GM23338 (cell line): ENCODE measurements around the gene MR1. TPM values are rescaled to one million over a fixed set of nuclear protein-coding genes. Genes with fewer than 3 reads are reported as not detected.

ENCODE experiments used
- ATAC-seq: fragments of 200-7000 bp; cut with Tn5 transposase; 3 replicates; pipeline ENCODE4 v1.9.1; 2020
- DNase-seq: peaks from one replicate; pipeline ENCODE4 v3.0.0-alpha.2; 2015; ENCODE audit warnings: low spot score
- H2AFZ ChIP-seq: fragments of 200-600 bp; sonication (generic); 2 replicates; pipeline ENCODE4 v1.8.0; 2016; ENCODE audit warnings: antibody characterized with exemption, mild to moderate bottlenecking, moderate library complexity
- H3F3A ChIP-seq: fragments of 200-600 bp; sonication (generic); replicated peaks from 2 replicates; pipeline ENCODE4 v1.8.0; 2017; ENCODE audit warnings: antibody characterized with exemption, mixed run types, low read depth
- H3K27ac ChIP-seq: fragments of 200-600 bp; sonication (generic); 2 replicates; pipeline ENCODE4 v1.6.1; 2016; ENCODE audit warnings: low read depth
- H3K27me3 ChIP-seq: fragments of 200-600 bp; sonication (generic); 2 replicates; pipeline ENCODE4 v1.8.0; 2016; ENCODE audit warnings: mild to moderate bottlenecking, mixed run types, moderate library complexity; ENCODE audit not compliant: insufficient read depth
- H3K36me3 ChIP-seq: fragments of 200-600 bp; sonication (generic); 2 replicates; pipeline ENCODE4 v1.8.0; 2016; ENCODE audit warnings: mild to moderate bottlenecking; ENCODE audit not compliant: insufficient read depth
- H3K4me1 ChIP-seq: fragments of 200-600 bp; sonication (generic); 2 replicates; pipeline ENCODE4 v1.8.0; 2016; ENCODE audit warnings: mild to moderate bottlenecking, moderate library complexity; ENCODE audit not compliant: insufficient read depth
- H3K4me2 ChIP-seq: fragments of 200-600 bp; sonication (generic); 2 replicates; pipeline ENCODE4 v1.7.1; 2017; ENCODE audit warnings: mixed run types
- H3K4me3 ChIP-seq: fragments of 200-600 bp; sonication (generic); 2 replicates; pipeline ENCODE4 v1.6.1; 2016; ENCODE audit warnings: mixed run types
- H3K79me2 ChIP-seq: fragments of 200-600 bp; sonication (generic); replicated peaks from 2 replicates; pipeline ENCODE4 v1.8.0; 2017; ENCODE audit warnings: mild to moderate bottlenecking; ENCODE audit not compliant: insufficient read depth
- H3K9me2 ChIP-seq: fragments of 200-600 bp; sonication (generic); 2 replicates; pipeline ENCODE4 v1.8.0; 2017; ENCODE audit not compliant: insufficient read depth
- H4K20me1 ChIP-seq: fragments of 200-600 bp; sonication (generic); replicated peaks from 2 replicates; pipeline ENCODE4 v1.8.0; 2017; ENCODE audit warnings: mild to moderate bottlenecking; ENCODE audit not compliant: insufficient read depth
- H3K27ac Mint-ChIP-seq: 2 replicates; pipeline ENCODE4 v1.8.0; 2020; ENCODE audit warnings: inconsistent platforms, mild to moderate bottlenecking, moderate library complexity, mixed read lengths
- H3K27me3 Mint-ChIP-seq: 3 replicates; pipeline ENCODE4 v1.8.0; 2022; ENCODE audit warnings: low read depth, mild to moderate bottlenecking, moderate library complexity, mixed read lengths, inconsistent platforms; ENCODE audit not compliant: insufficient read depth, poor library complexity
- H3K36me3 Mint-ChIP-seq: 3 replicates; pipeline ENCODE4 v1.8.0; 2021; ENCODE audit warnings: low read depth, mild to moderate bottlenecking, inconsistent platforms, moderate library complexity, mixed read lengths
- H3K4me1 Mint-ChIP-seq: 3 replicates; pipeline ENCODE4 v1.8.0; 2020; ENCODE audit warnings: mild to moderate bottlenecking, inconsistent platforms, mixed read lengths
- H3K4me3 Mint-ChIP-seq: 3 replicates; pipeline ENCODE4 v1.8.0; 2021; ENCODE audit warnings: moderate library complexity, mild to moderate bottlenecking, inconsistent platforms, mixed read lengths
- H3K9me3 Mint-ChIP-seq: 3 replicates; pipeline ENCODE4 v1.8.0; 2020; ENCODE audit warnings: moderate library complexity, mild to moderate bottlenecking, inconsistent platforms, mixed read lengths
- CREB1 ChIP-seq: fragments of 250-450 bp; sonication (Bioruptor Pico); IDR thresholded peaks from 2 replicates; pipeline ENCODE4 v1.5.0; 2020; ENCODE audit warnings: low read depth, mild to moderate bottlenecking, moderate library complexity
- EZH2 ChIP-seq: fragments of 200-600 bp; sonication (generic); IDR thresholded peaks from one replicate; pipeline ENCODE4 v1.8.0; 2017; ENCODE audit warnings: antibody characterized with exemption, mild to moderate bottlenecking, low read depth; ENCODE audit not compliant: unreplicated experiment
- EZH2phosphoT487 ChIP-seq: fragments of 200-600 bp; sonication (generic); IDR thresholded peaks from one replicate; pipeline ENCODE4 v1.8.1; 2018; ENCODE audit warnings: antibody characterized with exemption; ENCODE audit not compliant: unreplicated experiment
- POLR2AphosphoS5 ChIP-seq: IDR thresholded peaks from 2 replicates; pipeline ENCODE4 v1.6.1; 2016; ENCODE audit warnings: antibody characterized with exemption, low read depth
- ZNF114 ChIP-seq: fragments of 250-450 bp; sonication (Bioruptor Pico); IDR thresholded peaks from 2 replicates; pipeline ENCODE4 v1.5.0; 2020; ENCODE audit warnings: mild to moderate bottlenecking, moderate library complexity
- ZNF331 ChIP-seq: fragments of 250-450 bp; sonication (Bioruptor Pico); IDR thresholded peaks from 2 replicates; pipeline ENCODE4 v1.5.0; 2020; ENCODE audit warnings: low read depth, mild to moderate bottlenecking, moderate library complexity
- polyA plus RNA-seq: library from polyadenylated mRNA; unstranded; fragments of >200 nt; fragmentation: Nextera tagmentation; extraction: Ambion mirVana; gene quantifications from 2 replicates; pipeline ENCODE4 v1.2.1, GENCODE V29; 2016
- total RNA-seq: library from RNA; depleted of rRNA; stranded (reverse); fragments of >200 nt; shearing (Covaris generic); gene quantifications from 2 replicates; pipeline ENCODE4 v1.2.3, GENCODE V29; 2014
- TF ChIP-seq, protein P1 (sequence below), 2 experiments: fragments of 200-600 bp in 1 of 2; sonication (generic) in 1 of 2; conservative IDR thresholded peaks; 2 replicates each; pipeline versions ENCODE4 v1.5.1 to v1.6.1; 2016 to 2017; ENCODE audit warnings: antibody characterized with exemption in 2 of 2, low read depth in 2 of 2, mild to moderate bottlenecking in 2 of 2, moderate library complexity in 1 of 2
- TF ChIP-seq, protein P2 (sequence below): IDR thresholded peaks from one replicate; pipeline ENCODE4 v1.6.1; 2018; ENCODE audit warnings: antibody characterized with exemption; ENCODE audit not compliant: unreplicated experiment

Gene MR1
- total and polyA plus RNA-seq, 2 experiments from 2014 or later = 0.18 TPM; not detected in 1

DNA sequence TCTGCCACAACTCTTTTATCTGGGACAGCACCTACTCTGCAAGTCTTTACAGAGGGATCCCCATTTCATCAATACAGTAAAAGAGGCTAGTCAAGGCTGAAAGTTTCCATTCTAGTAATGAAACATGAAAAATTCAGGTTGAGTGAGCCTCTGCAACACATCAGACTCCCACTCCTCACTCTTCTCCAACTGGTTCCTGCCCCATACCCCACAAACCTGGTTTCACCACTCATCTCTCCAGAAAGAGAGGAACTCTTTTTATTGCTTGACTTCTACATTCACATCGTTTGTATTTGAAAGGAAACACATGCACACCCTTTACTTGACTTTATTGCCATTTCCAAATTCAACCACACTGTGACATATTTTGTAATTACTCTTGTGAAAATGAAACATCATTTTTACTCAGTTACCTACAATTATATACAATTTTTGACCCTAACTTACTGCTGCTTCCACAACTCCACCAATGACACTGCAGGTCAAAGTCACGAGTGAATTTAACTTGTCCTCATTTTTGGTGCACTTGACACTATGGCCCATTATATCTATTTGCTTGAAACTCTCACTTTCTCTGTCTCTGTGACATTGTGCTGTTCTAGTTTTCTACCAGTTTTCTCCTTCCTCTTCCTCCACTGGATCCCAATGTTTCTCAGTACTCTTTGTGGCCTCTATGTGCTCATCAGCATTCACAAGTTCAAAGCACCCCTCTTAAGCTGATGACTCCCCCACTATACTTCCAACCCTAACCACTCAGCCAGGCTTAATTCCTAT lies 19.1 kb upstream of the MR1 start (continued):
- TF ChIP-seq, protein P1, sequence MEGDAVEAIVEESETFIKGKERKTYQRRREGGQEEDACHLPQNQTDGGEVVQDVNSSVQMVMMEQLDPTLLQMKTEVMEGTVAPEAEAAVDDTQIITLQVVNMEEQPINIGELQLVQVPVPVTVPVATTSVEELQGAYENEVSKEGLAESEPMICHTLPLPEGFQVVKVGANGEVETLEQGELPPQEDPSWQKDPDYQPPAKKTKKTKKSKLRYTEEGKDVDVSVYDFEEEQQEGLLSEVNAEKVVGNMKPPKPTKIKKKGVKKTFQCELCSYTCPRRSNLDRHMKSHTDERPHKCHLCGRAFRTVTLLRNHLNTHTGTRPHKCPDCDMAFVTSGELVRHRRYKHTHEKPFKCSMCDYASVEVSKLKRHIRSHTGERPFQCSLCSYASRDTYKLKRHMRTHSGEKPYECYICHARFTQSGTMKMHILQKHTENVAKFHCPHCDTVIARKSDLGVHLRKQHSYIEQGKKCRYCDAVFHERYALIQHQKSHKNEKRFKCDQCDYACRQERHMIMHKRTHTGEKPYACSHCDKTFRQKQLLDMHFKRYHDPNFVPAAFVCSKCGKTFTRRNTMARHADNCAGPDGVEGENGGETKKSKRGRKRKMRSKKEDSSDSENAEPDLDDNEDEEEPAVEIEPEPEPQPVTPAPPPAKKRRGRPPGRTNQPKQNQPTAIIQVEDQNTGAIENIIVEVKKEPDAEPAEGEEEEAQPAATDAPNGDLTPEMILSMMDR (conservative IDR thresholded peaks at IDR 0.05; ENCODE audit: low read depth in 2 of 2) = no peak
- TF ChIP-seq ZNF331 (CRISPR knock-in tag) (no peak), EZH2 (no peak), CREB1 (CRISPR knock-in tag) (no peak), EZH2phosphoT487 (no peak), POLR2AphosphoS5 (no peak)

- Mint-ChIP-seq H3K4me3 (no peak overlapping the region), H3K36me3 (peaks cover 11% of the 10 kb centered on the region; the same call in 2 of the 3 replicates), H3K27me3 (no peaks in the 10 kb centered on the region), H3K27ac (no peak overlapping the region), H3K9me3 (no peaks in the 10 kb centered on the region), H3K4me1 (peaks cover 24% of the 10 kb centered on the region)
- TF ChIP-seq EZH2phosphoT487 (no peak), EZH2 (no peak), ZNF114 (no peak), POLR2AphosphoS5 (no peak), ZNF331 (CRISPR knock-in tag) (no peak), CREB1 (CRISPR knock-in tag) (no peak)
- TF ChIP-seq, protein P2, sequence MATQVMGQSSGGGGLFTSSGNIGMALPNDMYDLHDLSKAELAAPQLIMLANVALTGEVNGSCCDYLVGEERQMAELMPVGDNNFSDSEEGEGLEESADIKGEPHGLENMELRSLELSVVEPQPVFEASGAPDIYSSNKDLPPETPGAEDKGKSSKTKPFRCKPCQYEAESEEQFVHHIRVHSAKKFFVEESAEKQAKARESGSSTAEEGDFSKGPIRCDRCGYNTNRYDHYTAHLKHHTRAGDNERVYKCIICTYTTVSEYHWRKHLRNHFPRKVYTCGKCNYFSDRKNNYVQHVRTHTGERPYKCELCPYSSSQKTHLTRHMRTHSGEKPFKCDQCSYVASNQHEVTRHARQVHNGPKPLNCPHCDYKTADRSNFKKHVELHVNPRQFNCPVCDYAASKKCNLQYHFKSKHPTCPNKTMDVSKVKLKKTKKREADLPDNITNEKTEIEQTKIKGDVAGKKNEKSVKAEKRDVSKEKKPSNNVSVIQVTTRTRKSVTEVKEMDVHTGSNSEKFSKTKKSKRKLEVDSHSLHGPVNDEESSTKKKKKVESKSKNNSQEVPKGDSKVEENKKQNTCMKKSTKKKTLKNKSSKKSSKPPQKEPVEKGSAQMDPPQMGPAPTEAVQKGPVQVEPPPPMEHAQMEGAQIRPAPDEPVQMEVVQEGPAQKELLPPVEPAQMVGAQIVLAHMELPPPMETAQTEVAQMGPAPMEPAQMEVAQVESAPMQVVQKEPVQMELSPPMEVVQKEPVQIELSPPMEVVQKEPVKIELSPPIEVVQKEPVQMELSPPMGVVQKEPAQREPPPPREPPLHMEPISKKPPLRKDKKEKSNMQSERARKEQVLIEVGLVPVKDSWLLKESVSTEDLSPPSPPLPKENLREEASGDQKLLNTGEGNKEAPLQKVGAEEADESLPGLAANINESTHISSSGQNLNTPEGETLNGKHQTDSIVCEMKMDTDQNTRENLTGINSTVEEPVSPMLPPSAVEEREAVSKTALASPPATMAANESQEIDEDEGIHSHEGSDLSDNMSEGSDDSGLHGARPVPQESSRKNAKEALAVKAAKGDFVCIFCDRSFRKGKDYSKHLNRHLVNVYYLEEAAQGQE = no peak
- TF ChIP-seq, protein P1 (conservative IDR thresholded peaks at IDR 0.05; ENCODE audit: low read depth in 2 of 2) = no peak
- H3K4me2 ChIP-seq = no peak overlapping the region
- DNase-seq (no peak), ATAC-seq (no peak)
- H3K4me3 ChIP-seq = no peak overlapping the region
- H3K36me3 ChIP-seq = no peaks in the 10 kb centered on the region; the same call in 1 of the 2 replicates
- H3K79me2 ChIP-seq = peaks cover 100% of the 10 kb centered on the region
- peaks cover 35% of the 10 kb centered on the region for H3K4me1 ChIP-seq
- H3K27me3 ChIP-seq = no peaks in the 10 kb centered on the region
- H4K20me1 ChIP-seq = peaks cover 64% of the 10 kb centered on the region
- no peaks in the 10 kb centered on the region for H3K9me2 ChIP-seq
- H3K27ac ChIP-seq = no peak overlapping the region
- no peaks in the 10 kb centered on the region for H3F3A ChIP-seq
- no peak overlapping the region for H2AFZ ChIP-seq
These were observed 18.6 kb upstream of the MR1 start for GRCh38 chr1:181015251-181015615.
